GM12873 (cell line): ENCODE results near the gene MPPED1.

Experiments used
- CTCF ChIP-seq: IDR thresholded peaks from 2 replicates; pipeline ENCODE4 v1.5.1; 2012; ENCODE audit warnings: low read depth, mild to moderate bottlenecking, moderate library complexity, low read length, control low read depth; ENCODE audit not compliant: insufficient read depth; ENCODE audit errors: missing control alignments

Gene MPPED1

GRCh38 chr22:43399338-43399979 lies 12.4 kb upstream of the MPPED1 start:
- TF ChIP-seq CTCF, result no peak

GRCh38 chr22:43399980-43400358 lies 11.8 kb upstream of the MPPED1 start:
- TF ChIP-seq CTCF, result no peak

GRCh38 chr22:43400449-43400848 lies 11.4 kb upstream of the MPPED1 start:
- no peak for TF ChIP-seq CTCF

GRCh38 chr22:43401233-43401632 lies 10.6 kb upstream of the MPPED1 start:
- TF ChIP-seq CTCF, result no peak

- no peak for TF ChIP-seq CTCF
Observed at GRCh38 chr22:43401661-43402060, 10.2 kb upstream of the MPPED1 start.

GRCh38 chr22:43402128-43402527 lies 9.7 kb upstream of the MPPED1 start:
- TF ChIP-seq CTCF, result no peak

GRCh38 chr22:43404673-43405385 lies 7.0 kb upstream of the MPPED1 start:
- no peak for TF ChIP-seq CTCF
